GM10248 (cell line): ENCODE data around the gene FAM131B.

Experiments
- CTCF ChIA-PET: fragments of 300-600 bp; sonication (Branson Sonifier 250); formaldehyde crosslinking; extraction: SDS; loops from one replicate; lab custom pipeline; 2021; ENCODE audit warnings: antibody characterized with exemption; lab: Yijun Ruan, JAX
- POLR2A ChIA-PET: fragments of 350-650 bp; sonication (Branson Sonifier 250); formaldehyde crosslinking; extraction: SDS; loops from one replicate; lab custom pipeline; 2020; ENCODE audit warnings: antibody characterized with exemption; lab: Yijun Ruan, JAX
- DNase-seq: peaks from one replicate; pipeline ENCODE4 v3.0.0; 2012; ENCODE audit errors: extremely low spot score
- CTCF ChIP-seq: IDR thresholded peaks from 2 replicates; pipeline ENCODE4 v1.5.1; 2012; ENCODE audit warnings: mild to moderate bottlenecking, low read depth; ENCODE audit errors: extremely low read depth, missing control alignments, control extremely low read depth

Gene FAM131B

GRCh38 chr7:143315776-143316175 lies 46.7 kb downstream of the FAM131B start, which contains the start of gene CLCN1:
Gene CLCN1, plus strand, starts transcription at chr7:143316111. Its CDS starts 102 bp downstream, at chr7:143316213.
- TF ChIP-seq CTCF: no peak
- ChIA-PET POLR2A (interaction anchor here (0.7 kb wide), 1 partner anchor 16 kb away, joined by 3 read pairs; no protein-coding TSS in a partner anchor), CTCF (interaction anchor here (0.8 to 2.0 kb wide), 10 partner anchors 9 to 101 kb away, joined by 3 to 8 read pairs (median 5); no protein-coding TSS in a partner anchor)
- DNase-seq: no peak

- CTCF ChIA-PET: no interaction called here
- no peak for DNase-seq
- POLR2A ChIA-PET: no interaction called here
- TF ChIP-seq CTCF: no peak
These were observed 48.4 kb downstream of the FAM131B start for GRCh38 chr7:143314127-143314526.

GRCh38 chr7:143308632-143309031 lies 53.9 kb downstream of the FAM131B start:
- ChIA-PET CTCF (interaction anchor here (1.1 to 2.8 kb wide), 4 partner anchors 9 to 68 kb away, joined by 3 to 23 read pairs (median 10); no protein-coding TSS in a partner anchor), POLR2A (no interaction called here)
- DNase-seq: no peak
- no peak for TF ChIP-seq CTCF

GRCh38 chr7:143305423-143306070 lies 57.0 kb downstream of the FAM131B start:
- peak; percentile 42 for TF ChIP-seq CTCF
- CTCF ChIA-PET: interaction anchor here (0.7 to 3.9 kb wide), 11 partner anchors 9 to 65 kb away, joined by 3 to 33 read pairs (median 3); partner anchors contain the start of genes CASP2 and CLCN1
- no peak for DNase-seq
- POLR2A ChIA-PET: interaction anchor here (0.7 kb wide), 1 partner anchor 18 kb away, joined by 3 read pairs; the partner anchor contains the start of gene CASP2

- TF ChIP-seq CTCF: no peak
- POLR2A ChIA-PET: interaction anchor here (0.7 kb wide), 1 partner anchor 17 kb away, joined by 3 read pairs; the partner anchor contains the start of gene CASP2
- no peak for DNase-seq
- CTCF ChIA-PET: interaction anchor here (1.3 to 3.9 kb wide), 8 partner anchors 8 to 64 kb away, joined by 3 to 33 read pairs (median 6); partner anchors contain the start of genes CASP2 and CLCN1
These were observed 57.6 kb downstream of the FAM131B start for GRCh38 chr7:143304938-143305337.

GRCh38 chr7:143303733-143304132 lies 58.8 kb downstream of the FAM131B start:
- no peak for DNase-seq

More at GRCh38 chr7:143303733-143304132, 58.8 kb downstream of the FAM131B start:
- CTCF ChIA-PET: interaction anchor here (1.5 to 3.9 kb wide), 2 partner anchors 13 to 63 kb away, joined by 3 to 33 read pairs; no protein-coding TSS in a partner anchor
- no peak for TF ChIP-seq CTCF
- POLR2A ChIA-PET: no interaction called here
